ENCODE data around the gene IL17REL.

- TF ChIP-seq CTCF (IDR thresholded peaks at IDR 0.05) (no peak), POLR2A (IDR thresholded peaks at IDR 0.05) (no peak)
These were observed 21.4 kb downstream of the IL17REL start for GRCh38 chr22:49991167-49991566.

All from tibial nerve (tissue), 3 donors.